ENCODE results near the gene TIGD4. TPM values are rescaled to one million over a fixed set of nuclear protein-coding genes. Genes with fewer than 3 reads are reported as not detected.

TIGD4 gene
- total RNA-seq, 1 experiment from 2014 or later = 0.92 TPM

GRCh38 chr4:152729466-152729865 is 50.1 kb downstream of the TIGD4 start:
- no TSS peak for BruUV-seq (replicated peaks)
- H3K4me3 Mint-ChIP-seq (ENCODE audit: low read depth, unreplicated experiment) = no peak overlapping the region
- H3K4me1 Mint-ChIP-seq (ENCODE audit: low read depth, unreplicated experiment) = peaks cover 2% of the 10 kb centered on the region
- DNase-seq = no peak
- CTCF ChIA-PET = no interaction called here
- intact Hi-C loops (cut with micrococcal nuclease; ENCODE audit: unreplicated experiment) = no loop called here
- no peaks in the 10 kb centered on the region for H3K36me3 Mint-ChIP-seq (ENCODE audit: insufficient read depth, unreplicated experiment)
- no peaks in the 10 kb centered on the region for H3K9me3 Mint-ChIP-seq (ENCODE audit: low read depth, unreplicated experiment)
- H3K27ac Mint-ChIP-seq (ENCODE audit: unreplicated experiment) = no peak overlapping the region
- no peaks in the 10 kb centered on the region for H3K27me3 Mint-ChIP-seq (ENCODE audit: unreplicated experiment)
- TF ChIP-seq, protein P1, sequence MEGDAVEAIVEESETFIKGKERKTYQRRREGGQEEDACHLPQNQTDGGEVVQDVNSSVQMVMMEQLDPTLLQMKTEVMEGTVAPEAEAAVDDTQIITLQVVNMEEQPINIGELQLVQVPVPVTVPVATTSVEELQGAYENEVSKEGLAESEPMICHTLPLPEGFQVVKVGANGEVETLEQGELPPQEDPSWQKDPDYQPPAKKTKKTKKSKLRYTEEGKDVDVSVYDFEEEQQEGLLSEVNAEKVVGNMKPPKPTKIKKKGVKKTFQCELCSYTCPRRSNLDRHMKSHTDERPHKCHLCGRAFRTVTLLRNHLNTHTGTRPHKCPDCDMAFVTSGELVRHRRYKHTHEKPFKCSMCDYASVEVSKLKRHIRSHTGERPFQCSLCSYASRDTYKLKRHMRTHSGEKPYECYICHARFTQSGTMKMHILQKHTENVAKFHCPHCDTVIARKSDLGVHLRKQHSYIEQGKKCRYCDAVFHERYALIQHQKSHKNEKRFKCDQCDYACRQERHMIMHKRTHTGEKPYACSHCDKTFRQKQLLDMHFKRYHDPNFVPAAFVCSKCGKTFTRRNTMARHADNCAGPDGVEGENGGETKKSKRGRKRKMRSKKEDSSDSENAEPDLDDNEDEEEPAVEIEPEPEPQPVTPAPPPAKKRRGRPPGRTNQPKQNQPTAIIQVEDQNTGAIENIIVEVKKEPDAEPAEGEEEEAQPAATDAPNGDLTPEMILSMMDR (IDR thresholded peaks at IDR 0.05; ENCODE audit: unreplicated experiment) = no peak

GRCh38 chr4:152728343-152728742 is 51.2 kb downstream of the TIGD4 start:
- no peaks in the 10 kb centered on the region for H3K9me3 Mint-ChIP-seq (ENCODE audit: low read depth, unreplicated experiment)
- H3K4me3 Mint-ChIP-seq (ENCODE audit: low read depth, unreplicated experiment) = no peak overlapping the region
- TF ChIP-seq, protein P1 (IDR thresholded peaks at IDR 0.05; ENCODE audit: unreplicated experiment) = no peak
- intact Hi-C loops (cut with micrococcal nuclease; ENCODE audit: unreplicated experiment) = no loop called here
- H3K36me3 Mint-ChIP-seq (ENCODE audit: insufficient read depth, unreplicated experiment) = no peaks in the 10 kb centered on the region
- CTCF ChIA-PET = interaction anchor here (1.2 kb wide), 1 partner anchor 55 kb away, joined by 7 read pairs; no protein-coding TSS in a partner anchor
- no peak overlapping the region for H3K27ac Mint-ChIP-seq (ENCODE audit: unreplicated experiment)
- BruUV-seq (replicated peaks) = no TSS peak
- H3K27me3 Mint-ChIP-seq (ENCODE audit: unreplicated experiment) = no peaks in the 10 kb centered on the region
- H3K4me1 Mint-ChIP-seq (ENCODE audit: low read depth, unreplicated experiment) = no peaks in the 10 kb centered on the region
- DNase-seq = no peak

- no peaks in the 10 kb centered on the region for H3K36me3 Mint-ChIP-seq (ENCODE audit: insufficient read depth, unreplicated experiment)
- TF ChIP-seq, protein P1 (IDR thresholded peaks at IDR 0.05; ENCODE audit: unreplicated experiment) = no peak
- intact Hi-C loops (cut with micrococcal nuclease; ENCODE audit: unreplicated experiment) = no loop called here
- H3K4me1 Mint-ChIP-seq (ENCODE audit: low read depth, unreplicated experiment) = no peaks in the 10 kb centered on the region
- CTCF ChIA-PET = interaction anchor here (1.2 kb wide), 1 partner anchor 55 kb away, joined by 7 read pairs; no protein-coding TSS in a partner anchor
- H3K27me3 Mint-ChIP-seq (ENCODE audit: unreplicated experiment) = no peaks in the 10 kb centered on the region
- no peak overlapping the region for H3K27ac Mint-ChIP-seq (ENCODE audit: unreplicated experiment)
- no peak overlapping the region for H3K4me3 Mint-ChIP-seq (ENCODE audit: low read depth, unreplicated experiment)
- no TSS peak for BruUV-seq (replicated peaks)
- no peak for DNase-seq
- H3K9me3 Mint-ChIP-seq (ENCODE audit: low read depth, unreplicated experiment) = no peaks in the 10 kb centered on the region
Observed at GRCh38 chr4:152727784-152728183, 51.7 kb downstream of the TIGD4 start.

DNA sequence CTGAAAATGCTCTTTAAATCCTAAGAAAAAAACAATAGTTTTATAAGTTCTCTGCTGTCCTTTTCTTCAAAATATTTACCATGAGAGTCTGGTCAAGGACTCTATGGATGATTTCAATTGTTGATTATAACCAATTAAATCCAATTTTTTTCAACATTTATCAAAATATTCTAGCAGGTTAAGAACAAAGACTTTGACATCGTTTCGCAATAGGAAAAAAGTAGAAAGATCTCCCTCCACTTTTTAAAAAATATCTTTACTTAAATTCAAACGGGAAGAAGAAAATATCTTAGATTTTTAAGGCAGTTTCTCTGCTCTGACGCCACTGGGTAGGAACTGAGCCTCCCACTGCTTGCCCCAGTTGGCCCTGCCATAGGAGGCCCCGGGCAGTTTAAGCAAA is 55.0 kb downstream of the TIGD4 start:
- intact Hi-C loops (cut with micrococcal nuclease; ENCODE audit: unreplicated experiment) = no loop called here
- TF ChIP-seq, protein P1 (IDR thresholded peaks at IDR 0.05; ENCODE audit: unreplicated experiment) = no peak
- no peaks in the 10 kb centered on the region for H3K27me3 Mint-ChIP-seq (ENCODE audit: unreplicated experiment)
- no peak for DNase-seq
- no peaks in the 10 kb centered on the region for H3K9me3 Mint-ChIP-seq (ENCODE audit: low read depth, unreplicated experiment)
- no peaks in the 10 kb centered on the region for H3K4me1 Mint-ChIP-seq (ENCODE audit: low read depth, unreplicated experiment)
- no peak overlapping the region for H3K27ac Mint-ChIP-seq (ENCODE audit: unreplicated experiment)
- no peak overlapping the region for H3K4me3 Mint-ChIP-seq (ENCODE audit: low read depth, unreplicated experiment)
- CTCF ChIA-PET = no interaction called here
- no TSS peak for BruUV-seq (replicated peaks)
- no peaks in the 10 kb centered on the region for H3K36me3 Mint-ChIP-seq (ENCODE audit: insufficient read depth, unreplicated experiment)

All from Calu3 (cell line).